GM12864 (cell line): ENCODE results near the gene MIEF2.

Source experiments
- DNase-seq: peaks from one replicate; pipeline ENCODE4 v3.0.0-alpha.2; 2011; ENCODE audit warnings: low read depth
- H3K4me3 ChIP-seq: 2 replicates; pipeline ENCODE4 v1.5.1; 2011; ENCODE audit warnings: mild to moderate bottlenecking, low read depth, low read length, control low read depth
- CTCF ChIP-seq: IDR thresholded peaks from 2 replicates; pipeline ENCODE4 v1.5.1; 2011; ENCODE audit warnings: low read depth, mild to moderate bottlenecking, moderate library complexity, low read length, control low read depth, inconsistent platforms; ENCODE audit errors: missing control alignments

MIEF2 gene

GRCh38 chr17:18256351-18256750, 4.1 kb upstream of the MIEF2 start:
- DNase-seq = no peak
- H3K4me3 ChIP-seq = no peak overlapping the region
- TF ChIP-seq CTCF = no peak

GRCh38 chr17:18256776-18257175, 3.7 kb upstream of the MIEF2 start:
- DNase-seq = no peak
- no peak for TF ChIP-seq CTCF
- H3K4me3 ChIP-seq = no peak overlapping the region

GRCh38 chr17:18257268-18257981, 3.0 kb upstream of the MIEF2 start:
- peak overlapping the region; percentile 87 for H3K4me3 ChIP-seq
- DNase-seq = no peak
- no peak for TF ChIP-seq CTCF

- TF ChIP-seq CTCF = no peak
- DNase-seq = no peak
- H3K4me3 ChIP-seq = peak overlapping the region; percentile 87
Observed at GRCh38 chr17:18257982-18258355, 2.5 kb upstream of the MIEF2 start.

GRCh38 chr17:18258356-18259038, 2.0 kb upstream of the MIEF2 start, which contains the start of gene FLII:
FLII (minus strand) TSS chr17:18258738; CDS start chr17:18258690, 48 bp downstream.
- peak within 1 kb of the TSS; percentile 87 for H3K4me3 ChIP-seq
- no peak for TF ChIP-seq CTCF
- DNase-seq = no peak

- peak overlapping the region; percentile 70 for H3K4me3 ChIP-seq
- no peak for DNase-seq
- no peak for TF ChIP-seq CTCF
Observed at GRCh38 chr17:18259621-18260331, 686 bp upstream of the MIEF2 start.
